Testis (tissue), 2 donors: Measurements from ENCODE around the gene RGS6.

Experiments used
- POLR2A ChIP-seq: fragments of 450-650 bp; IDR thresholded peaks from one replicate; pipeline ENCODE4 v1.6.1; 2017; ENCODE audit warnings: antibody characterized with exemption, mild to moderate bottlenecking, moderate library complexity
- TF ChIP-seq, protein P1 (sequence below), 3 experiments: fragments of 450-650 bp in 2 of 3; fragments of 200-600 bp in 1 of 3; sonication (generic) in 1 of 3; IDR thresholded peaks; one replicate each; pipeline ENCODE4 v1.5.1; 2016 to 2019; ENCODE audit warnings: antibody characterized with exemption in 3 of 3, mild to moderate bottlenecking in 2 of 3, moderate library complexity in 1 of 3

- no peak for TF ChIP-seq POLR2A
- TF ChIP-seq, protein P1, sequence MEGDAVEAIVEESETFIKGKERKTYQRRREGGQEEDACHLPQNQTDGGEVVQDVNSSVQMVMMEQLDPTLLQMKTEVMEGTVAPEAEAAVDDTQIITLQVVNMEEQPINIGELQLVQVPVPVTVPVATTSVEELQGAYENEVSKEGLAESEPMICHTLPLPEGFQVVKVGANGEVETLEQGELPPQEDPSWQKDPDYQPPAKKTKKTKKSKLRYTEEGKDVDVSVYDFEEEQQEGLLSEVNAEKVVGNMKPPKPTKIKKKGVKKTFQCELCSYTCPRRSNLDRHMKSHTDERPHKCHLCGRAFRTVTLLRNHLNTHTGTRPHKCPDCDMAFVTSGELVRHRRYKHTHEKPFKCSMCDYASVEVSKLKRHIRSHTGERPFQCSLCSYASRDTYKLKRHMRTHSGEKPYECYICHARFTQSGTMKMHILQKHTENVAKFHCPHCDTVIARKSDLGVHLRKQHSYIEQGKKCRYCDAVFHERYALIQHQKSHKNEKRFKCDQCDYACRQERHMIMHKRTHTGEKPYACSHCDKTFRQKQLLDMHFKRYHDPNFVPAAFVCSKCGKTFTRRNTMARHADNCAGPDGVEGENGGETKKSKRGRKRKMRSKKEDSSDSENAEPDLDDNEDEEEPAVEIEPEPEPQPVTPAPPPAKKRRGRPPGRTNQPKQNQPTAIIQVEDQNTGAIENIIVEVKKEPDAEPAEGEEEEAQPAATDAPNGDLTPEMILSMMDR (IDR thresholded peaks at IDR 0.05): no peak
Observed at GRCh38 chr14:72124171-72124570, 191.9 kb downstream of the RGS6 start.
